22Rv1 (cell line): ENCODE data around the gene ARIH2.

ENCODE experiments used
- CTCF ChIP-seq: fragments of 450-650 bp; IDR thresholded peaks from 2 replicates; pipeline ENCODE4 v1.5.1; 2017; ENCODE audit warnings: mild to moderate bottlenecking
- ZFX ChIP-seq: fragments of 450-650 bp; IDR thresholded peaks from 2 replicates; pipeline ENCODE4 v1.6.1; 2017; ENCODE audit warnings: antibody characterized with exemption, borderline replicate concordance

DNA sequence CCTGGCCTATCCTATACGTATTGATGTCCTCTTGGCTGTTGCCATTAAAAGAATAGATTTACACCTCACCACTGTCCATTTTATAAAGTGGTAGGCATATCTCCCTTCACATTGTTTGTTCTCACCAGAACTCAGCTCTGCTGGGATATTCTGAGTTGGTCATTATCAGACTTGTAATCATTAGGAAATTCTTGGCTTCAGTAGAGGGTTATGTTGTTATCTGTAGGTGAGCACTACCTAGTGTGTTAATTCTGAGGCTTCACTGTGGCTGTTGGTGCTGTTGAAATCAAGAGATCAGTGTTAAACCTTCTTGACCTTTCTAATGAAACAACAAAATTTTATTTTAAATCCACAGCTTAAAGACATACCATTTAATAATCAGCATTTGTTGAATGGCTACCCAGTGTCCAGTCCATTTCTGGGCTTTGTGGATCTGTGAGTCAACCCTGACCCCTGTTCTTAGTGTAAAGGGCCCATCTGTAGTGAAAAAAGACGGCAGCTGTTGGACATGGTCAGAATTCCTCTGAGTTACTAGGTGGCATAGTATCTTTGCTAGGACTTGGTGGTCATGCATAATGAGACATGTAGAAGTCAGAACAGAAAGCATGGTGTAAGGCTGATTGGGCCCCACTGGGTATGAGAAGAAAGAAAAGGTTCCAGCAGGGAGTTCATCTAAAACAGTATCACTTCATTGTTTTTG is 38.5 kb downstream of the ARIH2 start:
- no peak for TF ChIP-seq CTCF
- no peak for TF ChIP-seq ZFX
